GM12872 (cell line): ENCODE results near the gene ZSCAN25.

Experiments used
- CTCF ChIP-seq: IDR thresholded peaks from 3 replicates; pipeline ENCODE4 v1.5.1; 2011; ENCODE audit warnings: low read depth, mild to moderate bottlenecking, low read length, moderate library complexity; ENCODE audit not compliant: insufficient read depth

ZSCAN25 gene

GRCh38 chr7:99677648-99678045 lies 60.9 kb downstream of the ZSCAN25 start:
- no peak for TF ChIP-seq CTCF

DNA sequence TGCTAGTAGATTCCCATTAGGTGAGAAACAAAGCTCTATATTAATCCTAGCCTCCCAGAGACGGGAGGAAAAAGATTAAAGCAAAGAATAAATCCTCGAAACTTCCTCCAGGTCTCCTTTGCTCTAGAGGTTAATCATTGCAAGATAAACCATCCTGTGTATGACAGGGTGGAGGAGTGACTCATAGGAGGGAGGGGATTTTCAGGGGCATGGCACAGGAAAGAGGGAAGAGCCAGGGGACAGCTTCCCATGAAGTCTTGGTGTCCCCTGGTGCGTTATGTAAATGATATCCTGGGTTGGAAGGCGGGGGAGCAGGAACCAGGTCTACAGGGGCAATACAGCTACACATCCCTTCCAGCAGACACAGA lies 62.3 kb downstream of the ZSCAN25 start:
- no peak for TF ChIP-seq CTCF

DNA sequence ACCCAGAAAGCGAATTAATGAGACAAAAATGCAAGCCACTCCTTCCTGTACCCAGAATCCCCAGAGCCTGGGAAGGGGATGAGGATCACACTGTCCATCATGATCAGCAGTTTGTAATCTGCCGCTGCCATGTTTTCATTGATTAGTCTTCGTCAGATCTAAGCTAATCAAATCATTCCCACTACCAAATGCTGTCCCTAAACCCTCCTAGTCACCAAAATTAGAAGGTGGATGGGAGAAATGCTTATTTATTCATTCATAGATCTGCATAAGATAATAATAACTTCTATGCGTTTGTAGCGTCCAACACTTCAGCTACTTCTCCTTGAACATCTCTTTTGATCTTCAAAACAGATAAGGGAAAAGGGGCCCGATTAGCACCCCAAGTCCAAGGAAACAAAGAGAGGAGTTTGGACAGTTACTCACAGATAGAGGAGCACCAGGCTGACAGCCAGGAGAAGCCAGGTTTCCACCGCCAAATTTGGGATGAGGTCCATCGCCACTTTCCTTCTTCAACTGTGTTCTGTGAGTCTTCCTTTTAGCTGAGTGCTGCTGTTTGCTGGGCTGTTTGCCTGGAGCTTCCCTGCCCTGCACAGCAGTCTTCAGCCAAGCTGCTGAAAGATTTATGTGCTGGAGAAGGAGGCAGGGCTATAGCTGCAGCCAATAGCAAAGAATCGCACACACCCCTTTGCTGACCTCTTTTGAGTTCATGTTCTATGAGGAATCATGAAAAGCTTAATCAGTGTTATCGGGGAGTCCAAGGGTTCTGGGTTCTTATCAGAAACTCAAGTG lies 62.9 kb downstream of the ZSCAN25 start, which contains the start of gene CYP3A5:
CYP3A5 (minus strand) TSS at position 597 of the 792 bp plus-strand sequence; CDS start at position 497, 100 bp downstream.
- no peak for TF ChIP-seq CTCF
